HL-60 (cell line): ENCODE measurements around the gene XRCC6.

Source experiments
- TF ChIP-seq, protein P1 (sequence below): IDR thresholded peaks from 2 replicates; pipeline ENCODE4 v1.6.1; 2012; ENCODE audit warnings: low read depth; ENCODE audit not compliant: insufficient replicate concordance
- TF ChIP-seq, protein P2 (sequence below): IDR thresholded peaks from one replicate; pipeline ENCODE4 v1.5.1; 2011; ENCODE audit warnings: low read length, control low read depth, inconsistent platforms; ENCODE audit not compliant: insufficient read depth

DNA sequence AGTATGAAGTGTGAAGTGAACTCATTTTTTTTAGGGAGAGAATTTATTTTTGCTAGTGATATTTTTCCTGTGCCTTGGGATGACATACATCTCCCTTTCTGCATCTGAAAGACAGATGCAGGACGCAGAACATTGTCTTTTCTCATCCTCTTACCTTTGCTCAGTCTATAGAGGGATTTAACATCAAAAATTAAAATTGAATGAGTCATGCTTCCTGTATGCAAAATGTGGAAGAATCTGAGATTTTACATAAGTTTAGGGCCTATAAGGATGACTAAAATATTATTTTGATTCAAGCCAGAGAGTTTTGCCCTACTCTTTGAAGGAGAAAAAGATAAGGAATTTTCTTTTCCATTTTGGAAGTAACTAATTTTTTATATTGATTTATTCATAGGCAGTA, 27.3 kb downstream of the XRCC6 start:
- TF ChIP-seq, protein P1, sequence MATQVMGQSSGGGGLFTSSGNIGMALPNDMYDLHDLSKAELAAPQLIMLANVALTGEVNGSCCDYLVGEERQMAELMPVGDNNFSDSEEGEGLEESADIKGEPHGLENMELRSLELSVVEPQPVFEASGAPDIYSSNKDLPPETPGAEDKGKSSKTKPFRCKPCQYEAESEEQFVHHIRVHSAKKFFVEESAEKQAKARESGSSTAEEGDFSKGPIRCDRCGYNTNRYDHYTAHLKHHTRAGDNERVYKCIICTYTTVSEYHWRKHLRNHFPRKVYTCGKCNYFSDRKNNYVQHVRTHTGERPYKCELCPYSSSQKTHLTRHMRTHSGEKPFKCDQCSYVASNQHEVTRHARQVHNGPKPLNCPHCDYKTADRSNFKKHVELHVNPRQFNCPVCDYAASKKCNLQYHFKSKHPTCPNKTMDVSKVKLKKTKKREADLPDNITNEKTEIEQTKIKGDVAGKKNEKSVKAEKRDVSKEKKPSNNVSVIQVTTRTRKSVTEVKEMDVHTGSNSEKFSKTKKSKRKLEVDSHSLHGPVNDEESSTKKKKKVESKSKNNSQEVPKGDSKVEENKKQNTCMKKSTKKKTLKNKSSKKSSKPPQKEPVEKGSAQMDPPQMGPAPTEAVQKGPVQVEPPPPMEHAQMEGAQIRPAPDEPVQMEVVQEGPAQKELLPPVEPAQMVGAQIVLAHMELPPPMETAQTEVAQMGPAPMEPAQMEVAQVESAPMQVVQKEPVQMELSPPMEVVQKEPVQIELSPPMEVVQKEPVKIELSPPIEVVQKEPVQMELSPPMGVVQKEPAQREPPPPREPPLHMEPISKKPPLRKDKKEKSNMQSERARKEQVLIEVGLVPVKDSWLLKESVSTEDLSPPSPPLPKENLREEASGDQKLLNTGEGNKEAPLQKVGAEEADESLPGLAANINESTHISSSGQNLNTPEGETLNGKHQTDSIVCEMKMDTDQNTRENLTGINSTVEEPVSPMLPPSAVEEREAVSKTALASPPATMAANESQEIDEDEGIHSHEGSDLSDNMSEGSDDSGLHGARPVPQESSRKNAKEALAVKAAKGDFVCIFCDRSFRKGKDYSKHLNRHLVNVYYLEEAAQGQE, result no peak
- TF ChIP-seq, protein P2, sequence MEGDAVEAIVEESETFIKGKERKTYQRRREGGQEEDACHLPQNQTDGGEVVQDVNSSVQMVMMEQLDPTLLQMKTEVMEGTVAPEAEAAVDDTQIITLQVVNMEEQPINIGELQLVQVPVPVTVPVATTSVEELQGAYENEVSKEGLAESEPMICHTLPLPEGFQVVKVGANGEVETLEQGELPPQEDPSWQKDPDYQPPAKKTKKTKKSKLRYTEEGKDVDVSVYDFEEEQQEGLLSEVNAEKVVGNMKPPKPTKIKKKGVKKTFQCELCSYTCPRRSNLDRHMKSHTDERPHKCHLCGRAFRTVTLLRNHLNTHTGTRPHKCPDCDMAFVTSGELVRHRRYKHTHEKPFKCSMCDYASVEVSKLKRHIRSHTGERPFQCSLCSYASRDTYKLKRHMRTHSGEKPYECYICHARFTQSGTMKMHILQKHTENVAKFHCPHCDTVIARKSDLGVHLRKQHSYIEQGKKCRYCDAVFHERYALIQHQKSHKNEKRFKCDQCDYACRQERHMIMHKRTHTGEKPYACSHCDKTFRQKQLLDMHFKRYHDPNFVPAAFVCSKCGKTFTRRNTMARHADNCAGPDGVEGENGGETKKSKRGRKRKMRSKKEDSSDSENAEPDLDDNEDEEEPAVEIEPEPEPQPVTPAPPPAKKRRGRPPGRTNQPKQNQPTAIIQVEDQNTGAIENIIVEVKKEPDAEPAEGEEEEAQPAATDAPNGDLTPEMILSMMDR, result no peak
